KMS-11 (cell line): ENCODE results near the gene SLC4A9.

Source experiments
- H2AFZ ChIP-seq: fragments of 200-600 bp; sonication (generic); 2 replicates; pipeline ENCODE4 v1.6.1; 2016; ENCODE audit warnings: antibody characterized with exemption, mixed run types, low read depth
- H3K27ac ChIP-seq: fragments of 200-600 bp; sonication (generic); 2 replicates; pipeline ENCODE4 v1.6.1; 2016; ENCODE audit warnings: mild to moderate bottlenecking, mixed run types
- H3K27me3 ChIP-seq: fragments of 200-600 bp; sonication (generic); 2 replicates; pipeline ENCODE4 v1.6.1; 2017; ENCODE audit warnings: mild to moderate bottlenecking, low read depth, mixed run types, moderate library complexity; ENCODE audit not compliant: insufficient read depth
- H3K36me3 ChIP-seq: fragments of 200-600 bp; sonication (generic); 2 replicates; pipeline ENCODE4 v1.6.1; 2017; ENCODE audit warnings: mild to moderate bottlenecking, mixed run types; ENCODE audit not compliant: insufficient read depth
- H3K4me1 ChIP-seq: fragments of 200-600 bp; sonication (generic); 2 replicates; pipeline ENCODE4 v1.6.1; 2016; ENCODE audit warnings: mild to moderate bottlenecking, low read depth, mixed run types; ENCODE audit not compliant: poor library complexity, severe bottlenecking
- H3K4me2 ChIP-seq: fragments of 200-600 bp; sonication (generic); 2 replicates; pipeline ENCODE4 v1.7.0; 2016; ENCODE audit warnings: mild to moderate bottlenecking, mixed run types
- H3K4me3 ChIP-seq: fragments of 200-600 bp; sonication (generic); IDR thresholded peaks from 2 replicates; pipeline ENCODE4 v1.6.1; 2017; ENCODE audit warnings: low read depth, low read length, mixed read lengths; ENCODE audit not compliant: insufficient read depth
- H3K79me2 ChIP-seq: fragments of 200-600 bp; sonication (generic); 2 replicates; pipeline ENCODE4 v1.6.1; 2016; ENCODE audit warnings: low read depth, mixed run types; ENCODE audit not compliant: insufficient read depth
- H3K9ac ChIP-seq: fragments of 200-600 bp; sonication (generic); 2 replicates; pipeline ENCODE4 v1.6.1; 2016; ENCODE audit warnings: mild to moderate bottlenecking, mixed run types
- H4K20me1 ChIP-seq: fragments of 200-600 bp; sonication (generic); 2 replicates; pipeline ENCODE4 v1.6.1; 2016; ENCODE audit warnings: mild to moderate bottlenecking, mixed run types; ENCODE audit not compliant: insufficient read depth
- TF ChIP-seq, protein P1 (sequence below): fragments of 200-600 bp; sonication (generic); conservative IDR thresholded peaks from 2 replicates; pipeline ENCODE4 v1.6.1; 2017; ENCODE audit warnings: low read depth, mild to moderate bottlenecking, antibody characterized with exemption, low read length, moderate library complexity, mixed read lengths

Gene SLC4A9

DNA sequence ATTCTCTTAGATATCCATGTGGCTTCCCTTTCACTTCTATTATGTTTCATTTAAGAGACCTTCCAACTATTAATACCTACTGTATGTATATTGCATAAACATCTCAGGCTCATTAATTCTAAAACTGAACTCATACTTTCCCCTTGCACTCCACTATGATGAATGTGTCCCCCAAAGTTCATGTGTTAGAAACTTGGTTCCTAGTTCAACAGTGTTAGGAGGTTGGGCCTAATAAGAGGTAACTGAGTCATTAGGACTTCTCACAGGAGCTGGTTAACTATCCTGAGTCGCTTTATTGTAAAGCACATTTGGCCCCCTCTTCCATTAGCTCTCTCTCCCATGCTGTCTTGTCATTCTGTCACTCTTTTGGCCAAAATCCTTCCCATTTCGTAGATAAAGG, 63.6 kb downstream of the SLC4A9 start:
- Histone ChIP-seq H3K27me3 (no peaks in the 10 kb centered on the region), H3K9ac (no peak overlapping the region)

DNA sequence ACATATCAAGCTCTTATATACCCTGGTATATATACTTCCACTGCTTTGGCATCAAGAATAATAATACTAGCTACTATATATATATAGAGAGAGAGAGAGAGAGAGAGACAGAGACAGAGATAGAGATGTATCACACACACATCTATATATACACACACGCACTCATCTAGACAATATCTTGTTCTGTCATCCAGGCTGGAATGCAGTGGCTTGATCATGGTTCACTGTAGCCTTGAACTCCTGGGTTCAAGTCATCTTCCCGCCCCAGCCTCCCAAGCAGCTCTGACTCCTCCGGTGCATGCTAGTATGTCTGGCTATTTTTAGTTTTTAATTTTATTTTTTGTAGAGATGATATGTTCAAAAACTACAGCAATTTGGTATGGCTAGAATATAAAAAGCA, 64.1 kb downstream of the SLC4A9 start:
- TF ChIP-seq, protein P1, sequence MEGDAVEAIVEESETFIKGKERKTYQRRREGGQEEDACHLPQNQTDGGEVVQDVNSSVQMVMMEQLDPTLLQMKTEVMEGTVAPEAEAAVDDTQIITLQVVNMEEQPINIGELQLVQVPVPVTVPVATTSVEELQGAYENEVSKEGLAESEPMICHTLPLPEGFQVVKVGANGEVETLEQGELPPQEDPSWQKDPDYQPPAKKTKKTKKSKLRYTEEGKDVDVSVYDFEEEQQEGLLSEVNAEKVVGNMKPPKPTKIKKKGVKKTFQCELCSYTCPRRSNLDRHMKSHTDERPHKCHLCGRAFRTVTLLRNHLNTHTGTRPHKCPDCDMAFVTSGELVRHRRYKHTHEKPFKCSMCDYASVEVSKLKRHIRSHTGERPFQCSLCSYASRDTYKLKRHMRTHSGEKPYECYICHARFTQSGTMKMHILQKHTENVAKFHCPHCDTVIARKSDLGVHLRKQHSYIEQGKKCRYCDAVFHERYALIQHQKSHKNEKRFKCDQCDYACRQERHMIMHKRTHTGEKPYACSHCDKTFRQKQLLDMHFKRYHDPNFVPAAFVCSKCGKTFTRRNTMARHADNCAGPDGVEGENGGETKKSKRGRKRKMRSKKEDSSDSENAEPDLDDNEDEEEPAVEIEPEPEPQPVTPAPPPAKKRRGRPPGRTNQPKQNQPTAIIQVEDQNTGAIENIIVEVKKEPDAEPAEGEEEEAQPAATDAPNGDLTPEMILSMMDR, result no peak
- no peak overlapping the region for H3K4me2 ChIP-seq
- H4K20me1 ChIP-seq, result peaks cover 14% of the 10 kb centered on the region; the same call in 1 of the 2 replicates
- H3K79me2 ChIP-seq, result peaks cover 65% of the 10 kb centered on the region; the same call in 1 of the 2 replicates
- no peak overlapping the region for H3K4me3 ChIP-seq
- H3K9ac ChIP-seq, result no peak overlapping the region
- no peaks in the 10 kb centered on the region for H3K27me3 ChIP-seq
- H3K4me1 ChIP-seq, result no peaks in the 10 kb centered on the region
- H3K27ac ChIP-seq, result no peak overlapping the region
- no peaks in the 10 kb centered on the region for H3K36me3 ChIP-seq
- H2AFZ ChIP-seq, result no peak overlapping the region

More for the DNA sequence above, 63.6 kb downstream of the SLC4A9 start:
- Histone ChIP-seq H3K79me2 (peaks cover 71% of the 10 kb centered on the region; the same call in 1 of the 2 replicates), H2AFZ (no peak overlapping the region), H3K4me2 (no peak overlapping the region), H3K36me3 (no peaks in the 10 kb centered on the region), H3K27ac (no peak overlapping the region), H3K4me3 (no peak overlapping the region), H4K20me1 (peaks cover 14% of the 10 kb centered on the region; the same call in 1 of the 2 replicates), H3K4me1 (no peaks in the 10 kb centered on the region)
- TF ChIP-seq, protein P1, result no peak
